Measurements from ENCODE around the gene KCNIP1.

DNA sequence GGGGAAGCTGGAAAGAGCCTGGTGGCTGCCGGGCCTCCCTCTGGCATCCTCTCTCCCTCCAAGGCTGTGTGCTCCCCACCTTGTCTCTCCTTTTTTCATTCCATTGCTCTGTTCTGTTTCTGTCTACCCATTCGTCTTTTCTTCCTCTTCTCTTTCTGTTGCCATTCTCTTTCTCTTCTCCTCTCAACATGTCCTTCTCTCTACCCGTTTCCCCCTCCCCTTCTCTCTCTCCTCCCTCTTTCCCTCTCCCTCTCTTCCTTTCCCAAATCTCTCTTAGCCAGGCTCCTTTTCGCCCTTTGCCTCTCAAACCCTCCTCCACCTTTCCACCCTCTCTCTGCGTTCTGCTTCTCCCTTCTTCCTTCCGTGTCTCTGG is 19.4 kb upstream of the KCNIP1 start:
- TF ChIP-seq YY1 (IDR thresholded peaks at IDR 0.05; ENCODE audit: low read depth): no peak
- no peak for TF ChIP-seq EP300 (IDR thresholded peaks at IDR 0.05; ENCODE audit: borderline replicate concordance)
- TF ChIP-seq, protein P1, sequence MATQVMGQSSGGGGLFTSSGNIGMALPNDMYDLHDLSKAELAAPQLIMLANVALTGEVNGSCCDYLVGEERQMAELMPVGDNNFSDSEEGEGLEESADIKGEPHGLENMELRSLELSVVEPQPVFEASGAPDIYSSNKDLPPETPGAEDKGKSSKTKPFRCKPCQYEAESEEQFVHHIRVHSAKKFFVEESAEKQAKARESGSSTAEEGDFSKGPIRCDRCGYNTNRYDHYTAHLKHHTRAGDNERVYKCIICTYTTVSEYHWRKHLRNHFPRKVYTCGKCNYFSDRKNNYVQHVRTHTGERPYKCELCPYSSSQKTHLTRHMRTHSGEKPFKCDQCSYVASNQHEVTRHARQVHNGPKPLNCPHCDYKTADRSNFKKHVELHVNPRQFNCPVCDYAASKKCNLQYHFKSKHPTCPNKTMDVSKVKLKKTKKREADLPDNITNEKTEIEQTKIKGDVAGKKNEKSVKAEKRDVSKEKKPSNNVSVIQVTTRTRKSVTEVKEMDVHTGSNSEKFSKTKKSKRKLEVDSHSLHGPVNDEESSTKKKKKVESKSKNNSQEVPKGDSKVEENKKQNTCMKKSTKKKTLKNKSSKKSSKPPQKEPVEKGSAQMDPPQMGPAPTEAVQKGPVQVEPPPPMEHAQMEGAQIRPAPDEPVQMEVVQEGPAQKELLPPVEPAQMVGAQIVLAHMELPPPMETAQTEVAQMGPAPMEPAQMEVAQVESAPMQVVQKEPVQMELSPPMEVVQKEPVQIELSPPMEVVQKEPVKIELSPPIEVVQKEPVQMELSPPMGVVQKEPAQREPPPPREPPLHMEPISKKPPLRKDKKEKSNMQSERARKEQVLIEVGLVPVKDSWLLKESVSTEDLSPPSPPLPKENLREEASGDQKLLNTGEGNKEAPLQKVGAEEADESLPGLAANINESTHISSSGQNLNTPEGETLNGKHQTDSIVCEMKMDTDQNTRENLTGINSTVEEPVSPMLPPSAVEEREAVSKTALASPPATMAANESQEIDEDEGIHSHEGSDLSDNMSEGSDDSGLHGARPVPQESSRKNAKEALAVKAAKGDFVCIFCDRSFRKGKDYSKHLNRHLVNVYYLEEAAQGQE (IDR thresholded peaks at IDR 0.05; ENCODE audit: low read depth): no peak

Measured in Ishikawa (cell line).